Glutamatergic neuron (in vitro differentiated cells): ENCODE results near the gene SLC35E1. TPM values are rescaled to one million over a fixed set of nuclear protein-coding genes. Genes with fewer than 3 reads are reported as not detected.

Experiments
- DNase-seq: peaks from one replicate; pipeline ENCODE4 v3.0.0; 2022
- H3K27ac Mint-ChIP-seq: one replicate; pipeline ENCODE4 v1.8.0; 2020; ENCODE audit warnings: mild to moderate bottlenecking, mixed read lengths, inconsistent platforms; ENCODE audit not compliant: unreplicated experiment
- H3K27me3 Mint-ChIP-seq: one replicate; pipeline ENCODE4 v1.8.0; 2020; ENCODE audit warnings: mild to moderate bottlenecking, moderate library complexity, mixed read lengths, inconsistent platforms; ENCODE audit not compliant: unreplicated experiment
- H3K36me3 Mint-ChIP-seq: one replicate; pipeline ENCODE4 v1.8.0; 2020; ENCODE audit warnings: mild to moderate bottlenecking, mixed read lengths, inconsistent platforms; ENCODE audit not compliant: unreplicated experiment
- H3K4me1 Mint-ChIP-seq: one replicate; pipeline ENCODE4 v1.8.0; 2020; ENCODE audit warnings: mild to moderate bottlenecking, low read depth, mixed read lengths, inconsistent platforms; ENCODE audit not compliant: unreplicated experiment
- H3K4me3 Mint-ChIP-seq: one replicate; pipeline ENCODE4 v1.8.0; 2020; ENCODE audit warnings: mild to moderate bottlenecking, mixed read lengths, inconsistent platforms; ENCODE audit not compliant: unreplicated experiment
- H3K9me3 Mint-ChIP-seq: one replicate; pipeline ENCODE4 v1.8.0; 2020; ENCODE audit warnings: mild to moderate bottlenecking, moderate library complexity, mixed read lengths, inconsistent platforms; ENCODE audit not compliant: unreplicated experiment
- total RNA-seq: library from RNA; stranded (reverse); fragmentation: NEBNext Ultra II Directional; extraction: Animal tissue kit (Norgen Biotek cat#: 25700); gene quantifications from one replicate; pipeline ENCODE4 v1.2.1, GENCODE V29; 2021; ENCODE audit not compliant: unreplicated experiment
- TF ChIP-seq, protein P1 (sequence below): fragments of 200-600 bp; sonication (generic); IDR thresholded peaks from one replicate; pipeline ENCODE4 v1.5.0; 2021; ENCODE audit not compliant: partially characterized antibody, unreplicated experiment

Gene SLC35E1
- total RNA-seq, 1 donor from 2014 or later: 31.9 TPM

DNA sequence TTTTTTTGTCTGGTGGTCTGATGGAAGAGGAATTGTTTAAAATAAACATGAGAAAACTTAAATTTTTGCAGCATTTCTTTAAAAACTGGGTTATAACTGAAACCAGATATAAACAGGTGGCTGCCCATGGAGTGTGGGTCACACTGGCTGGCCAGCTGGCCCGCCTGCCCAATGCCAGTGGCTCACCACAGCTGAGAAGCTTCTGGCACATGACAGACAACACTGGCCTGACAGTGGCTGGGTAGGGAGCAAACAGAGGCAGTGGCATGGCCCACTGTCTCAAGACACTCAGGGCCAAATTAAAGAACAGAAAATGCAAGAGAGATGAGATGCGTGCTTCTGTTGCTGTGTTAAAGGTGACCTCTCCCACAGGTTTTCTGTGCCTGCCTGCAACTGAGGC is 3.1 kb upstream of the SLC35E1 start:
- no peak for DNase-seq
- Mint-ChIP-seq H3K4me1 (peaks cover 13% of the 10 kb centered on the region), H3K27me3 (peaks cover 11% of the 10 kb centered on the region), H3K9me3 (peaks cover 13% of the 10 kb centered on the region), H3K36me3 (no peaks in the 10 kb centered on the region), H3K27ac (peak overlapping the region; percentile 68), H3K4me3 (peak overlapping the region; percentile 20)
- TF ChIP-seq, protein P1, sequence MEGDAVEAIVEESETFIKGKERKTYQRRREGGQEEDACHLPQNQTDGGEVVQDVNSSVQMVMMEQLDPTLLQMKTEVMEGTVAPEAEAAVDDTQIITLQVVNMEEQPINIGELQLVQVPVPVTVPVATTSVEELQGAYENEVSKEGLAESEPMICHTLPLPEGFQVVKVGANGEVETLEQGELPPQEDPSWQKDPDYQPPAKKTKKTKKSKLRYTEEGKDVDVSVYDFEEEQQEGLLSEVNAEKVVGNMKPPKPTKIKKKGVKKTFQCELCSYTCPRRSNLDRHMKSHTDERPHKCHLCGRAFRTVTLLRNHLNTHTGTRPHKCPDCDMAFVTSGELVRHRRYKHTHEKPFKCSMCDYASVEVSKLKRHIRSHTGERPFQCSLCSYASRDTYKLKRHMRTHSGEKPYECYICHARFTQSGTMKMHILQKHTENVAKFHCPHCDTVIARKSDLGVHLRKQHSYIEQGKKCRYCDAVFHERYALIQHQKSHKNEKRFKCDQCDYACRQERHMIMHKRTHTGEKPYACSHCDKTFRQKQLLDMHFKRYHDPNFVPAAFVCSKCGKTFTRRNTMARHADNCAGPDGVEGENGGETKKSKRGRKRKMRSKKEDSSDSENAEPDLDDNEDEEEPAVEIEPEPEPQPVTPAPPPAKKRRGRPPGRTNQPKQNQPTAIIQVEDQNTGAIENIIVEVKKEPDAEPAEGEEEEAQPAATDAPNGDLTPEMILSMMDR: no peak

DNA sequence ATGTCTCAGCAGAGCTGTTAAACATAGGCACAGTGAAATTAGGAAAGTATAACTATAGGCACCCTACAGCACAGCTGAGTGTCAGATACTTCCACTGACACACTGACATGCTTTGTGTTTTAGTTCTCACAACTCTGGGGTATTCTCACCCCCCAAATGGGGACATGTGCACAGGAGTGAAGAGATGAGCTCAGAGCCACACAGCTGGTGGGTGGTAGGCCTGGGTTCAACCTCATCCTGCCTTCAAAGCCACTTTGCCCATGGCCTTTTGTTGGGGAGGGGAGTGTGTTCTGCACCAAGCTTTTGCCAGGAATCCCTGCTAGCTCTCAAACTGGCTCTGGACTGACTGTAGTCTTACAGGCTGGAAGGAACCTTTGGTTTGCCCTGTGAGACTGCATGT is 1.7 kb upstream of the SLC35E1 start:
- TF ChIP-seq, protein P1: no peak
- H3K36me3 Mint-ChIP-seq: no peaks in the 10 kb centered on the region
- DNase-seq: no peak
- H3K4me1 Mint-ChIP-seq: peaks cover 10% of the 10 kb centered on the region
- peak overlapping the region; percentile 98 for H3K4me3 Mint-ChIP-seq
- H3K27me3 Mint-ChIP-seq: peaks cover 14% of the 10 kb centered on the region
- H3K9me3 Mint-ChIP-seq: peaks cover 13% of the 10 kb centered on the region
- H3K27ac Mint-ChIP-seq: no peak overlapping the region

DNA sequence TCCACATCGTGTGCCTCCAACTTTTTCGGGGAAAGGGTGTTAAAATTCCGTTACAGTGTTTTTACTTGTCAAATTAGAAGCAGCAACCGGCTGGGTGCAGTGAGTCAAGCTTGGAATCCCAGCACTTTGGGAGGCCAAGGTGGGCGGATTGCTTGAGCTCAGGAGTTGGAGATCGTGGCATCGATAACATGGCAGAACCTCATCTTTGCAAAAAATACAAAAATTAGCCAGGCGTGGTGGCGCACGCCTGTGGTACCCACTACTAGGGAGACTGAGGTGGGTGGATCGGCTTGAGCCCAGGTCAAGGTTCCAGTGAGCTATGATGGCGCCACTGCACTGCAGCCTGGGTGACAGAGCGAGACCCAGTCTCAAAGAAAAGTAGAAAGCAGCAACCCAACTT is 1.1 kb upstream of the SLC35E1 start:
- H3K4me1 Mint-ChIP-seq: peaks cover 10% of the 10 kb centered on the region
- peaks cover 12% of the 10 kb centered on the region for H3K27me3 Mint-ChIP-seq
- no peaks in the 10 kb centered on the region for H3K36me3 Mint-ChIP-seq
- peak overlapping the region; percentile 98 for H3K4me3 Mint-ChIP-seq
- peaks cover 15% of the 10 kb centered on the region for H3K9me3 Mint-ChIP-seq
- TF ChIP-seq, protein P1: no peak
- no peak for DNase-seq
- peak overlapping the region; percentile 90 for H3K27ac Mint-ChIP-seq

DNA sequence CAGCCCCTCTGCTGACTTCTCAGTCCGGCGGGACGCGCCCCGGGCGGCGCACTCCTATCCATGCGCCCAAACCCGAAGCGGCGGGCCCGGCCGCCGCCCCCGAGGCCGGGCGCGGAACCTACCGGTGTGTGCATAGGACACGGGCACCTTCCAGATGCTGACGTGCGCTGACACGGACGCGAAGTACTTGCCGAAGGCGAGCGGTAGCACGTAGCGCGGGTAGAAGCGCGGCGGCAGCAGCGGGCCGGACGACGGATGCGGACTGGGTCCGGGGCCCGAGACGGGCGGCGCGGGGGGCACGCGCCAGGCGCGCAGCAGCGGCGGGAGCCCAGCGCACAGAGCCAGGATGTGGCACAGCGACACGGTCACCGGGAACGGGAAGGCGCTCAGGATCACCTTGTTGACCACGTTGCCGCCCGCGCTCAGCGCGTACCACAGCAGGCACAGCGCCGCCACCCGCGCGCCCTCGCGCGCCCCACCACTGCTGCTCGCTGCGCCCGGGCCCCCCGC is 338 bp downstream of the SLC35E1 start:
- Mint-ChIP-seq H3K4me3 (peak overlapping the region; percentile 86), H3K27ac (no peak overlapping the region), H3K36me3 (peaks cover under 1% of the 10 kb centered on the region), H3K9me3 (peaks cover 15% of the 10 kb centered on the region), H3K4me1 (peaks cover 10% of the 10 kb centered on the region), H3K27me3 (peaks cover 12% of the 10 kb centered on the region)
- TF ChIP-seq, protein P1: no peak
- DNase-seq: no peak

DNA sequence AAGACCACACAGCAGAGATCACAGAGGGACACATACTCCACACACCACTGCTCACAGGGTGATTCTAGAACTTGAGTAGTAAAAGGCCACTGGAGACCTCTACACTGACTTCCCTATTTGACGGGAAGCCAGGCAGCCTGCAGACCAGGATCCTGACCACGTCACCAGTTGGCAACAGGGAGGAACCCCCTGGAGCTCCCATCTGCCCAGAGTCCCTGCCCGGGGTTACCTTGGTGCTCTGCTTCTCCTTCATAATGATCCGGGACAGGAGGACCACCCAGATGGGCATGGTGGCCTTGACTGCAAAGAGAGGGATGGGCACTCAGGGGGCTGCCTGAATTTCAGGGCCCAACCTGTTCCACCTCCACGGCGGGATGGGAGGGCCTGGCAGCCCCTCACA is 932 bp downstream of the SLC35E1 start:
- Mint-ChIP-seq H3K27me3 (peaks cover 10% of the 10 kb centered on the region), H3K9me3 (peaks cover 13% of the 10 kb centered on the region), H3K4me3 (peak overlapping the region; percentile 86), H3K27ac (no peak overlapping the region), H3K36me3 (peaks cover 7% of the 10 kb centered on the region), H3K4me1 (peaks cover 10% of the 10 kb centered on the region)
- TF ChIP-seq, protein P1: no peak
- no peak for DNase-seq
